HCT116 (cell line): ENCODE measurements around the gene PLA2G5. TPM values are rescaled to one million over a fixed set of nuclear protein-coding genes. Genes with fewer than 3 reads are reported as not detected.

Source experiments
- ATAC-seq: fragments of 200-7000 bp; cut with Tn5 transposase; 2 replicates; pipeline ENCODE4 v1.9.1; 2020; ENCODE audit warnings: mild to moderate bottlenecking, moderate library complexity
- BruUV-seq: library from RNA; stranded (reverse); fragments of 400-500 nt; replicated peaks from 2 replicates; lab custom pipeline; 2021; lab: Mats Ljungman, UMichigan
- CTCF ChIA-PET: fragments of 300-600 bp; sonication (Branson Sonifier 250); formaldehyde crosslinking; loops from one replicate; lab custom pipeline; 2021; ENCODE audit warnings: antibody characterized with exemption; lab: Charles Lee
- POLR2A ChIA-PET: fragments of 300-600, 350-600 bp; sonication (Branson Sonifier 250); formaldehyde crosslinking; loops from one replicate; lab custom pipeline; 2021; ENCODE audit warnings: antibody characterized with exemption; lab: Charles Lee
- RAD21 ChIA-PET, 2 experiments: fragments of 300-600 bp; sonication (Branson Sonifier 250); formaldehyde crosslinking; loops; one replicate each; lab custom pipeline; 2023; ENCODE audit warnings: low total read pairs in 2 of 2; ENCODE audit not compliant: uncharacterized antibody in 2 of 2, unreplicated experiment in 2 of 2, low non-redundant PET in 1 of 2; lab: Charles Lee
- DNase-seq: peaks from one replicate; pipeline ENCODE4 v3.0.0-alpha.2; 2010; ENCODE audit warnings: low read depth, low spot score
- H2AFZ ChIP-seq: fragments of 200-600 bp; shearing (Covaris generic), sonication (generic); 2 replicates; pipeline ENCODE4 v1.6.1; 2017; ENCODE audit warnings: low read depth, mixed run types, mixed read lengths, antibody characterized with exemption, low read length; ENCODE audit not compliant: poor library complexity, severe bottlenecking
- H3K27ac ChIP-seq: 2 replicates; pipeline ENCODE4 v1.5.1; 2012; ENCODE audit warnings: low read depth, low read length
- H3K27me3 ChIP-seq: fragments of 200-600 bp; sonication (generic); 2 replicates; pipeline ENCODE4 v1.6.1; 2016; ENCODE audit warnings: mixed run types, low read length, mixed read lengths; ENCODE audit not compliant: insufficient read depth
- H3K36me3 ChIP-seq, 2 experiments: fragments of 200-500 bp in 1 of 2; fragments of 200-600 bp in 1 of 2; sonication (Bioruptor generic) in 1 of 2; sonication (generic) in 1 of 2; 2 replicates each; pipeline versions ENCODE4 v1.5.1 to v1.6.1; 2014 to 2016; ENCODE audit warnings: low read length in 2 of 2, inconsistent platforms in 1 of 2, mixed read lengths in 1 of 2, mixed run types in 1 of 2; ENCODE audit not compliant: insufficient read depth in 2 of 2, control insufficient read depth in 1 of 2
- H3K4me1 ChIP-seq, 2 experiments: fragments of 200-600 bp in 1 of 2; sonication (generic) in 1 of 2; 2 replicates each; pipeline versions ENCODE4 v1.5.1 to v1.6.1; 2012 to 2017; ENCODE audit warnings: low read length in 2 of 2, inconsistent platforms in 1 of 2, mild to moderate bottlenecking in 1 of 2, mixed read lengths in 1 of 2, mixed run types in 1 of 2, moderate library complexity in 1 of 2; ENCODE audit not compliant: insufficient read depth in 2 of 2, control insufficient read depth in 1 of 2
- H3K4me2 ChIP-seq: fragments of 200-600 bp; sonication (generic); 2 replicates; pipeline ENCODE4 v1.6.1; 2017; ENCODE audit warnings: mixed run types, low read length, mixed read lengths
- H3K4me3 ChIP-seq, 2 experiments: fragments of 200-600 bp in 1 of 2; sonication (generic) in 1 of 2; replicated peaks in 1 of 2; 2 replicates each; pipeline ENCODE4 v1.5.1; 2011 to 2016; ENCODE audit warnings: low read length in 2 of 2, control low read depth in 1 of 2, low read depth in 1 of 2, mild to moderate bottlenecking in 1 of 2, mixed read lengths in 1 of 2, mixed run types in 1 of 2
- H3K79me2 ChIP-seq: fragments of 200-600 bp; sonication (generic); 2 replicates; pipeline ENCODE4 v1.6.1; 2017; ENCODE audit warnings: mild to moderate bottlenecking, mixed run types, low read length, moderate library complexity, mixed read lengths; ENCODE audit not compliant: insufficient read depth
- H3K9ac ChIP-seq: fragments of 200-600 bp; sonication (generic); 2 replicates; pipeline ENCODE4 v1.6.1; 2016; ENCODE audit warnings: low read length, mixed read lengths
- H3K9me2 ChIP-seq: fragments of 200-600 bp; sonication (generic), shearing (Covaris generic); 2 replicates; pipeline ENCODE4 v1.6.1; 2017; ENCODE audit warnings: mixed run types, mild to moderate bottlenecking, moderate library complexity; ENCODE audit not compliant: insufficient read depth
- H3K9me3 ChIP-seq, 2 experiments: fragments of 200-500 bp in 1 of 2; fragments of 200-600 bp in 1 of 2; sonication (Bioruptor generic) in 1 of 2; sonication (generic) in 1 of 2; 2 replicates each; pipeline ENCODE4 v1.6.1; 2014 to 2017; ENCODE audit warnings: low read length in 2 of 2, mixed read lengths in 2 of 2, inconsistent platforms in 1 of 2, low read depth in 1 of 2, mild to moderate bottlenecking in 1 of 2, mixed run types in 1 of 2, moderate library complexity in 1 of 2; ENCODE audit not compliant: control insufficient read depth in 1 of 2, insufficient read depth in 1 of 2
- H4K20me1 ChIP-seq: fragments of 200-600 bp; sonication (generic), shearing (Covaris generic); 2 replicates; pipeline ENCODE4 v1.6.1; 2017; ENCODE audit warnings: mixed run types, mild to moderate bottlenecking, moderate library complexity; ENCODE audit not compliant: insufficient read depth
- REST ChIP-seq: IDR thresholded peaks from 2 replicates; pipeline ENCODE4 v1.6.1; 2012; ENCODE audit warnings: low read depth
- SP1 ChIP-seq: IDR thresholded peaks from 2 replicates; pipeline ENCODE4 v1.6.1; 2012; ENCODE audit warnings: low read depth
- ZBTB33 ChIP-seq: IDR thresholded peaks from 2 replicates; pipeline ENCODE4 v1.6.1; 2011; ENCODE audit warnings: mild to moderate bottlenecking, low read length, moderate library complexity; ENCODE audit not compliant: insufficient replicate concordance; ENCODE audit errors: extremely low read depth
- intact Hi-C: fragments of 100-400 bp; cut with micrococcal nuclease; formaldehyde crosslinking; loops from 2 replicates; pipeline ENCODE4 v1.10.0; 2022
- total RNA-seq: library from RNA; stranded (reverse); gene quantifications from one replicate; pipeline ENCODE4 v1.2.1, GENCODE V29; 2021; ENCODE audit not compliant: unreplicated experiment

The PLA2G5 gene
- total RNA-seq, 1 experiment from 2014 or later, result not detected

- DNase-seq (no peak), ATAC-seq (no peak)
- RAD21 ChIA-PET, result no interaction called here
- Histone ChIP-seq H3K4me2 (no peak overlapping the region), H3K4me1 (no peaks in the 10 kb centered on the region), H4K20me1 (no peaks in the 10 kb centered on the region), H3K27ac (no peak overlapping the region), H2AFZ (no peak overlapping the region), H3K79me2 (no peaks in the 10 kb centered on the region), H3K9ac (no peak overlapping the region), H3K9me2 (no peaks in the 10 kb centered on the region), H3K36me3 (no peaks in the 10 kb centered on the region), H3K9me3 (no peaks in the 10 kb centered on the region), H3K4me3 (no peak overlapping the region), H3K27me3 (no peaks in the 10 kb centered on the region)
- BruUV-seq, result no TSS peak
- TF ChIP-seq ZBTB33, result no peak
- no peak for TF ChIP-seq REST
- TF ChIP-seq SP1, result no peak
- POLR2A ChIA-PET, result no interaction called here
- intact Hi-C loops, result no loop called here
- CTCF ChIA-PET, result no interaction called here
These were observed 363 bp downstream of the PLA2G5 start for GRCh38 chr1:20070357-20070756.
